Kidney (tissue), 14 donors: ENCODE measurements around the gene BRINP1. TPM values are rescaled to one million over a fixed set of nuclear protein-coding genes. Genes with fewer than 3 reads are reported as not detected.

Experiments used
- DNase-seq, 5 donors: peaks; one replicate each; pipeline ENCODE4 v3.0.0-alpha.2; 2013 to 2020
- FAIRE-seq: peaks from 2 replicates; lab custom pipeline; 2012; peaks lifted over from hg19 to GRCh38; lab: Jason Lieb, UNC
- H3K27ac ChIP-seq, 2 donors: one replicate each; pipeline ENCODE4 v1.7.0; 2013; ENCODE audit warnings: low read depth in 2 of 2, low read length in 2 of 2, inconsistent platforms in 1 of 2
- H3K27me3 ChIP-seq: one replicate; pipeline ENCODE4 v1.7.1; 2013; ENCODE audit warnings: low read length, inconsistent platforms; ENCODE audit not compliant: control insufficient read depth, insufficient read depth
- H3K36me3 ChIP-seq, 3 donors: one replicate each; pipeline versions ENCODE4 v1.7.0 to v1.7.1; 2013; ENCODE audit warnings: low read length in 3 of 3, control low read depth in 1 of 3, inconsistent platforms in 1 of 3; ENCODE audit not compliant: insufficient read depth in 3 of 3, control insufficient read depth in 2 of 3
- H3K4me1 ChIP-seq, 3 donors: one replicate each; pipeline versions ENCODE4 v1.7.0 to v1.7.1; 2013; ENCODE audit warnings: low read length in 3 of 3, inconsistent platforms in 1 of 3, low read depth in 1 of 3; ENCODE audit not compliant: control insufficient read depth in 2 of 3, insufficient read depth in 2 of 3
- H3K4me3 ChIP-seq, 3 donors: one replicate each; pipeline versions ENCODE4 v1.7.0 to v1.8.1; 2013; ENCODE audit warnings: low read length in 3 of 3, control low read depth in 1 of 3, inconsistent platforms in 1 of 3
- H3K9ac ChIP-seq, 3 donors: one replicate each; pipeline versions ENCODE4 v1.7.0 to v1.7.1; 2013; ENCODE audit warnings: low read length in 3 of 3, control low read depth in 1 of 3, inconsistent platforms in 1 of 3
- H3K9me3 ChIP-seq, 3 donors: one replicate each; pipeline versions ENCODE4 v1.7.0 to v1.7.1; 2013; ENCODE audit warnings: low read length in 3 of 3, control low read depth in 1 of 3, inconsistent platforms in 1 of 3; ENCODE audit not compliant: control insufficient read depth in 2 of 3, insufficient read depth in 1 of 3
- CTCF ChIP-seq: IDR thresholded peaks from 3 replicates; pipeline ENCODE4 v1.5.1; 2012; ENCODE audit warnings: mild to moderate bottlenecking, moderate library complexity, borderline replicate concordance; ENCODE audit not compliant: insufficient read depth; ENCODE audit errors: extremely low read depth
- intact Hi-C: fragments of 100-400 bp; cut with DNase I; formaldehyde crosslinking; loops from one replicate; pipeline ENCODE4 v1.11.1; 2022
- polyA plus RNA-seq: library from polyadenylated mRNA; stranded (reverse); fragments of 350-450 nt; fragmentation: Illumina TruSeq; extraction: RNeasy Lipid Tissue Mini Kit (QIAGEN cat#74804); gene quantifications from one replicate; pipeline ENCODE4 v1.2.3, GENCODE V29; 2014; ENCODE audit warnings: low read depth, low replicate concordance; ENCODE audit not compliant: insufficient read depth
- total RNA-seq: library from RNA; stranded (reverse); fragmentation: NEBNext Ultra II Directional; extraction: Animal tissue kit (Norgen Biotek cat#: 25700); gene quantifications from one replicate; pipeline ENCODE4 v1.2.1, GENCODE V29; 2021
- donor health status: control.
- donor health status: control.
- donor health status: control.
- donor health status: control.
- donor health status: control.
- donor health status: DM: yes; HTN: yes; CAD: no.
- donor health status: Normal renal cell carcinoma (clear cell type).

BRINP1 gene
- total and polyA plus RNA-seq, 2 donors from 2014 or later: 0.84 to 1.4 TPM

GRCh38 chr9:119278171-119278570 lies 91.1 kb downstream of the BRINP1 start:
- FAIRE-seq: no peak

GRCh38 chr9:119273984-119274665 lies 95.1 kb downstream of the BRINP1 start:
- FAIRE-seq: no peak
- TF ChIP-seq CTCF: no peak
- no peak for DNase-seq
- intact Hi-C loops: no loop called here
- Histone ChIP-seq H3K27me3 (no peaks in the 10 kb centered on the region), H3K9me3 (no peaks in the 10 kb centered on the region), H3K36me3 (no peaks in the 10 kb centered on the region), H3K4me1 (no peaks in the 10 kb centered on the region), H3K4me3 (no peak overlapping the region), H3K27ac (no peak overlapping the region), H3K9ac (no peak overlapping the region)

More at GRCh38 chr9:119278171-119278570, 91.1 kb downstream of the BRINP1 start:
- no peak overlapping the region for H3K9ac ChIP-seq
- no peak for TF ChIP-seq CTCF
- H3K9me3 ChIP-seq: no peaks in the 10 kb centered on the region
- DNase-seq: peak; percentile 49 to 70 (median 61)
- peaks cover 0 to 3% (median 2%) of the 10 kb centered on the region in 3 donors for H3K4me1 ChIP-seq
- no peak overlapping the region for H3K4me3 ChIP-seq
- intact Hi-C loops: no loop called here
- no peak overlapping the region for H3K27ac ChIP-seq
- no peaks in the 10 kb centered on the region for H3K27me3 ChIP-seq
- H3K36me3 ChIP-seq: no peaks in the 10 kb centered on the region

- no peak overlapping the region for H3K9ac ChIP-seq
- H3K36me3 ChIP-seq: no peaks in the 10 kb centered on the region
- FAIRE-seq: no peak
These were observed 95.8 kb downstream of the BRINP1 start for GRCh38 chr9:119273325-119273904.

More at GRCh38 chr9:119273325-119273904, 95.8 kb downstream of the BRINP1 start:
- intact Hi-C loops: no loop called here
- DNase-seq: no peak
- Histone ChIP-seq H3K4me1 (no peaks in the 10 kb centered on the region), H3K27ac (no peak overlapping the region), H3K4me3 (no peak overlapping the region), H3K27me3 (no peaks in the 10 kb centered on the region), H3K9me3 (no peaks in the 10 kb centered on the region)
- no peak for TF ChIP-seq CTCF
